T-helper 2 cell treated with Interferon-gamma antibody and Interleukin-4, amounts not matched to agents 5 μg/mL and 100 μg/mL, for 36 hours (primary cell): ENCODE measurements around the gene PTPRN2.
"Not testable (repeated sequence)": the region's sequence is repeated elsewhere in the genome, so short reads cannot be mapped to it uniquely, and the experiment has no call there.

Experiments
- DNase-seq: peaks from one replicate; pipeline ENCODE4 v3.0.0; 2021; ENCODE audit warnings: low spot score
- H3K27ac Mint-ChIP-seq: one replicate; pipeline ENCODE4 v1.8.0; 2021; ENCODE audit warnings: mild to moderate bottlenecking, mixed read lengths
- H3K27me3 Mint-ChIP-seq: one replicate; pipeline ENCODE4 v1.8.0; 2021; ENCODE audit warnings: low read depth, mixed read lengths
- H3K36me3 Mint-ChIP-seq: one replicate; pipeline ENCODE4 v1.8.0; 2021; ENCODE audit warnings: low read depth, mixed read lengths
- H3K4me1 Mint-ChIP-seq: one replicate; pipeline ENCODE4 v1.8.0; 2021; ENCODE audit warnings: low read depth, mixed read lengths
- H3K4me3 Mint-ChIP-seq: one replicate; pipeline ENCODE4 v1.8.0; 2022; ENCODE audit warnings: mild to moderate bottlenecking, moderate library complexity, mixed read lengths
- H3K9me3 Mint-ChIP-seq: one replicate; pipeline ENCODE4 v1.8.0; 2021; ENCODE audit warnings: mixed read lengths

The PTPRN2 gene

DNA sequence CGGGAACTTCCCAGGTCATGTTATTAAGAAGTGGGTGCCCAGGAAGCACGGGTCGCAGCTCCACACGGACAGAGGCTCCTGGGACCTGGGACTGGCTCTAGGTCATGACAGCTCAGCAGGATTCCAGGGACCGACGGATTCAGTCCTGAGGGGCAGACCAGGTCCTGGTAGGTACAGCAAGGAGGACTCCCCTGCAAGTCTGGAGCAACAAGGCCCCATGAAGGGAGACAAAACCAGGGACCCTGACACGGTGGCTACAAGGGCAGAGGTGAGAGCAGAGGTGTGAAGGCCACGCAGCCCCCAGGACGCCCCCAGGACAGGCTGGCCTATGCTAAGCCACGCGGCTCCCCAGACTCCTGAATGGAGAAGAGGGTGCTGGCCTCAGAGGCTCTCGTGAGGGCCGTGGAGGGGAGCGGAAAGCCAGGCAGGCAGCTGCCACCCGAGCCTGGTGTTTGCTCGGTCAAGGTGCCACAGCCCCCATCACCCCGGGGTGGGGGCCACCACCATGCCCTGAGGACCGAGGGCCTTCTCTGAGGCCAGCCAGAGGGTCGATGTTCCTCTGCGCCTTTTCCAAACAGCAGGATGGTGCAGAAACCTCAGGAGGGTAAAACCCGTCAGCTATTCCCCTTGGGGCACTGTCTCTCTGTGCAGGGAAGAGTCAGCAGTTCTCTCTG, 348.9 kb downstream of the PTPRN2 start:
- Mint-ChIP-seq H3K4me1 (no peaks in the 10 kb centered on the region), H3K36me3 (no peaks in the 10 kb centered on the region)

DNA sequence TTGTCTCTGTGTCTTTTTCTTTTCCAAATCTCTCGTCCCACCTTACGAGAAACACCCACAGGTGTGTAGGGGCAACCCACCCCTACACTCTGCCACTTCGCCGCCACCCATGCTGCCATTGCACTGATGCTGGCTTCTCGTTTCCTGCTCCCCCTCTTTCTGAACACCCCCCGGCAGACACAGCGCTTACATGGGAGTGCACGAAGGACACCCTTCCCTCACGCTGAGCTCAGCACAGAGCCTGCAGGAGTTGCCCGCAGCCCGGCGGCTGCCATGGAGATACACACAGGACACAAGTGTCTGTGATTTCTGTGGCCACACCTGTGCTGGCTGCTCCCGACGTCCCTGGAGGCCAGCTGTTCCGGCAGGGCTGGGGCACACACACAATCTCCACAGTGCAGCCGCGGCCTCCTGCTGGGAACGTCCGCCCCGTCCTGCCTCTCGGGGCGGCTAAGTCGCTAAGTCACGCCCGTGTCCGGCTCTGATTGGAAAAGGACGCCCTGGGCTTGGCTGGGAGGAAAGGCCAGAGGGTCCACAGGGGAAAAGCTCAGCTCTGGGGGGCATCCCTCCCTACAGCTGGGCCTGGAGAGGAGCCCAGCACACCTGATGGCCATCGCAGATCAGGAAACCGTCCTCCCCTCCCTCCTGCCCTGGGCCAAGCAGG, 349.8 kb downstream of the PTPRN2 start:
- no peak for DNase-seq
- no peaks in the 10 kb centered on the region for H3K4me1 Mint-ChIP-seq
- H3K36me3 Mint-ChIP-seq, result no peaks in the 10 kb centered on the region
- H3K27me3 Mint-ChIP-seq, result no peaks in the 10 kb centered on the region
- H3K27ac Mint-ChIP-seq, result no peak overlapping the region
- no peak overlapping the region for H3K4me3 Mint-ChIP-seq
- peaks cover 19% of the 10 kb centered on the region for H3K9me3 Mint-ChIP-seq

More for the DNA sequence above, 348.9 kb downstream of the PTPRN2 start:
- H3K27ac Mint-ChIP-seq, result no peak overlapping the region
- H3K27me3 Mint-ChIP-seq, result no peaks in the 10 kb centered on the region
- H3K4me3 Mint-ChIP-seq, result no peak overlapping the region
- no peak for DNase-seq
- peaks cover 21% of the 10 kb centered on the region for H3K9me3 Mint-ChIP-seq

DNA sequence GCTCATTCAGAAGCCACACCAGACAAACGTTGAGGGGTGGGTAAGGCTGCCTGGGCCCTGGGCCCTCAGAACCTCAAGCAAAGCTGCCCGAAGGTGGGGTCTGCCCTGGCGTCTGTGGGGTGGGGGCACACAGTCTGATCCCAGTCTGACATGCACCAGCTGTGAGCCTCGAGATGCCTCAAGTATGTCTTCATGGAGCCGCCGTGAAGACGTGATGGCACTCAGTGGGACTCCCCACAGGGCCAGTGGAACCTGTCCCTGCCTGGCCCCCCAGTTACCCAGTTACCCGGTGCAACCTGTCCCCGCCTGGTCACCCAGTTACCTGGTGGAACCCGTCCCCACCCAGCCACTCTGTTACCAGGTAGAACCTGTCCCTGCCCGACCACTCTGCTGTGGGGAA, 351.2 kb downstream of the PTPRN2 start:
- no peak for DNase-seq
- H3K27ac Mint-ChIP-seq, result no peak overlapping the region
- no peaks in the 10 kb centered on the region for H3K36me3 Mint-ChIP-seq
- no peaks in the 10 kb centered on the region for H3K4me1 Mint-ChIP-seq
- no peaks in the 10 kb centered on the region for H3K27me3 Mint-ChIP-seq
- H3K4me3 Mint-ChIP-seq, result no peak overlapping the region
- peaks cover 26% of the 10 kb centered on the region for H3K9me3 Mint-ChIP-seq

DNA sequence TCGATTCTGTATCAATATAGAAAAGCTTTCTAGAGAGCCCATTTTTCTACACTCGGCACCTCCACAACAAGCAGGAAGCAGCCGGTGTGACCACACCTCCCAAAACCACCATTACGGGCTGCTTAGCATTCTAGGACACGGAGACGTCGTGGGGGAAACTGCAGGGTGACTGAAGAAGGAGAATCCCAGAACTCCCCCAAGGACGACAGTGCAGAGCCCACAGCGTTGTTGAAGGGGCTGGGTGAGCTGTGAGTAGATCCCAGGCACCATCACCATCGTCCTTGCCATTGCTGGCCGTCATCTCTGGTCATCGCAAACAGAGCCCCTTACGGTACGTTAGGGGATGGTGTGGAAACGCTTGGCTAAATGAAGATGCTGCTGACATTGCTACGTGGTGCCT, 351.8 kb downstream of the PTPRN2 start:
- Mint-ChIP-seq H3K4me3 (no peak overlapping the region), H3K9me3 (peaks cover 26% of the 10 kb centered on the region), H3K27ac (no peak overlapping the region), H3K4me1 (no peaks in the 10 kb centered on the region), H3K36me3 (no peaks in the 10 kb centered on the region), H3K27me3 (no peaks in the 10 kb centered on the region)
- DNase-seq, result no peak

DNA sequence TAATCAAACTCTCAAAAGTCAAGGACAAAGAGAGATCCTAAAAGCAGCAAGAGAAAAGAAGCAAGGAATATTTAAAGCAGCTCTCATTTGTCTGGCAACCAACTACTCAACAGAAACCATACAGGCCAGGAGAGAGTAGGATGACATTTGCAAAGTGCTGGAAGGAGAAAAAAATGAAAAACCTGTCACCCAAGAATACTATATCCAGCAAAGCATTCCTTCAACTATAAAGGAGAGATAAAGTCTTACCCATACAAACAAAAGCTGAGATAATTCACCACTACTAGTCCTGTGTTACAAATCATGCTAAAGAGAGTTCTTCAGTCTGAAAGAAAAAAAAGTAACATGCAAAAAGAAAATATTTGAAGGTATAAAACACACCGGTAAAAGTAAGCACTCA, 357.7 kb downstream of the PTPRN2 start:
- H3K27ac Mint-ChIP-seq, result no peak overlapping the region
- no peak overlapping the region for H3K4me3 Mint-ChIP-seq
- H3K36me3 Mint-ChIP-seq, result no peaks in the 10 kb centered on the region
- H3K9me3 Mint-ChIP-seq, result peaks cover 23% of the 10 kb centered on the region
- no peaks in the 10 kb centered on the region for H3K4me1 Mint-ChIP-seq
- no peaks in the 10 kb centered on the region for H3K27me3 Mint-ChIP-seq
- DNase-seq, result no peak

DNA sequence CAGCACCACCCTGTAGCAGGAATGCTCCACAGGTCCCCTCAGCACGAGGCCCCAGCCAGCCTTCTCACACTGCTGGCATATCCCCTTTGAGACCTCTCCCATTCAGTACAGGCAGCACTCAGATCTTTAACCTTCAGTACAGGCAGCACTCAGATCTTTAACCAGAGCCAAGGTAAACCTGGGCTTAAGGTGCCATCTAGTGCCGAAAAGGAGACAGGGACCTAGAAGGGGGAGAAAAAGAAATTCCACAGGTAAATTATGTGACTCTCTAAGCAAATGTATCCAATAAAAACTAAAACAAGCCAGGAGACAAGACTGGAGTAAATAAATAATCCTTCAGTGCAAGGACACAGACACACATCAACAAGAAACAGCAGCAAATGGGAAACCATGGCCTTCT, 358.6 kb downstream of the PTPRN2 start:
- no peak overlapping the region for H3K27ac Mint-ChIP-seq
- H3K4me3 Mint-ChIP-seq, result no peak overlapping the region
- no peaks in the 10 kb centered on the region for H3K4me1 Mint-ChIP-seq
- H3K9me3 Mint-ChIP-seq, result peaks cover 22% of the 10 kb centered on the region
- no peaks in the 10 kb centered on the region for H3K36me3 Mint-ChIP-seq
- H3K27me3 Mint-ChIP-seq, result no peaks in the 10 kb centered on the region
- DNase-seq, result no peak

DNA sequence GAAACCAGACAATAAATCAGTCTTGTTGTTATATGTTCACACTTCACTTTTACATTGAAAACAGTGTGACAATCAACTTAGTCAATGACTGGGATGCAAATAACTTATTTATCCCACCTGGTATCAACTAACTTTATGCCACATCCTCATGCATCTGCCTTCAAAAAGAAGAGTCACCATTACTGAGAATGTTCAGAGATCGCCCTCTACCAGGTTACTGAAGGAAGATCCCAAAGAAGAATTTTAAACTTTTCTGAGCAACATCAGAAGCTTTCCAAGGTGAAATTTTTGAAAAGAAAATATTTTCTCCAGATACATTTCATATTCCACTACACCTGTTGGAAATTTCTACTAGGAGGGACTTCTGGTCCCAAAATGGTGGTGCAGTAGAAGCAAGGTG, 359.5 kb downstream of the PTPRN2 start:
- H3K36me3 Mint-ChIP-seq, result no peaks in the 10 kb centered on the region
- no peak overlapping the region for H3K27ac Mint-ChIP-seq
- H3K27me3 Mint-ChIP-seq, result no peaks in the 10 kb centered on the region
- H3K4me1 Mint-ChIP-seq, result no peaks in the 10 kb centered on the region
- no peak for DNase-seq
- no peak overlapping the region for H3K4me3 Mint-ChIP-seq
- H3K9me3 Mint-ChIP-seq, result peaks cover 22% of the 10 kb centered on the region

DNA sequence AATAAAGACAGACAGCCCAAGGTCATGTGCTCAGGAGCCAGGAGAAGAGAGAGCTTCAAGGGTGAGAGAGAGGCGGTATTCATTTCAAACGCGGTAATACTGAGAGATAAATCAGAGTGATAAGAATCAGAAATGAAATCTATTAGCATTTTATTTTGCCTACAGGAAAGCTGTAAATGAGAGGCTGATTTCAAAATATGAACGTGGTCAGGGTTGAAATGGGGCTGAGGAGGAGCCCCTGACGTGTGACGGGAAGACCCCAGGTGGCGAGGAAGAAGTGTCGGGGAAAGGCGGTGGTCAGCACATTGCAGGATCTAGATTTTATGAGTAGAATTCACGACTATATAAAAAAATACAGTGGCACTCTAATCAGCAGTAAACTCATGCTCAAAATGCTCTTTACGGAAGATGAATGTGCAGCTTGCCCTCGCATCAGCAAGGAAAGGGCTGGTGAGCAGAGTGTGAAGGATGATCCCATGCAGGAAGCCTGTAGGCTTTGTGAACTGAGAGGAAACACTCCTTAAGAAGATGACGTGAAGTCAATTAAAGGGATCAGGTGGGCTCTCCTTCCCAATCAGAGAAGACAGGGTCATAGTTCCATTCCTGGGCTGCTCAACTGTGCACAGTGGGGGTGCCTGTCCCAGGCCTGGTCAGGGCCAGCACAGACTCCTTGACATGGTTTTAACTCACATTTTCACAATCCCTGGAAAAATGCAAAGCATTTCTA, 360.2 kb downstream of the PTPRN2 start:
- DNase-seq, result no peak
- Mint-ChIP-seq H3K4me1 (no peaks in the 10 kb centered on the region), H3K36me3 (no peaks in the 10 kb centered on the region), H3K9me3 (peaks cover 24% of the 10 kb centered on the region), H3K4me3 (no peak overlapping the region), H3K27me3 (no peaks in the 10 kb centered on the region), H3K27ac (no peak overlapping the region)

DNA sequence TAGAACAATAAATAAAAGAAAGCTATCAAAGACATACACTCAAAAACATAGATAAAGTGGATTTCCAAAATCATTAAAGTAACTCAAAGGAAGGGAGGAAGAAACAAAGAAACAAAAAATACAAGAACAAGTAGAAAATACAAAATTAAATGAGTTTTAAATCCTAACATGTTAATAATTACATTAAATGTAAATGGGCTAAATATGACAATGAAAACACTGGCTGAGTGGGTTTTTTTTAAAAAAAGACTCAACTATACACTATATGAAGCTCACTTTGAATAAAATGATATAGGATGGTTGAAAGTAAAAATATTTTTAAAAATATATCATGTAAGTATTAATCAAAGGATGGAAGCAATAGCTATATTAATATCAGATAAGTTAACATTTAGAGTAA, 371.4 kb downstream of the PTPRN2 start:
- H3K36me3 Mint-ChIP-seq, result no peaks in the 10 kb centered on the region
- DNase-seq, result no peak
- H3K9me3 Mint-ChIP-seq, result peaks cover 31% of the 10 kb centered on the region
- H3K4me1 Mint-ChIP-seq, result no peaks in the 10 kb centered on the region
- no peak overlapping the region for H3K4me3 Mint-ChIP-seq
- no peaks in the 10 kb centered on the region for H3K27me3 Mint-ChIP-seq
- no peak overlapping the region for H3K27ac Mint-ChIP-seq

DNA sequence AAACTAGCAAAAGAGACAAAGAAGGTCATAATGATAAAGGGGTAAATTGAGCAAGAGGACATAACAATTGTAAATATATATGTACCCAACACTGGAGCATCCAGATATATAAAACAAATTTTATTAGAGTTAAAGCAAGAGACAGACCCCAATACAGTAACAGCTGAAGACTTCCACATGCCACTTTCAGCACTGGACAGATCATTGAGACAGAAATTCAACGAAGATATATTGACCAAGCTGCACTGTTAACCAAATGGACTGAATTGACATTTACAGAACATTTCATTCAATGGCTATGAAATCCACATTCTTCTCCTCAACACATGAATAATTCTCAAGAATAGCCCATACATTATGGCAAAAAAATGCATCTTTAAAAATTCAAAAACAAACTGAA, 378.2 kb downstream of the PTPRN2 start:
- H3K9me3 Mint-ChIP-seq, result peaks cover 20% of the 10 kb centered on the region
- H3K27me3 Mint-ChIP-seq, result no peaks in the 10 kb centered on the region
- no peaks in the 10 kb centered on the region for H3K36me3 Mint-ChIP-seq
- no peak for DNase-seq
- H3K4me1 Mint-ChIP-seq, result no peaks in the 10 kb centered on the region
- no peak overlapping the region for H3K27ac Mint-ChIP-seq
- no peak overlapping the region for H3K4me3 Mint-ChIP-seq

DNA sequence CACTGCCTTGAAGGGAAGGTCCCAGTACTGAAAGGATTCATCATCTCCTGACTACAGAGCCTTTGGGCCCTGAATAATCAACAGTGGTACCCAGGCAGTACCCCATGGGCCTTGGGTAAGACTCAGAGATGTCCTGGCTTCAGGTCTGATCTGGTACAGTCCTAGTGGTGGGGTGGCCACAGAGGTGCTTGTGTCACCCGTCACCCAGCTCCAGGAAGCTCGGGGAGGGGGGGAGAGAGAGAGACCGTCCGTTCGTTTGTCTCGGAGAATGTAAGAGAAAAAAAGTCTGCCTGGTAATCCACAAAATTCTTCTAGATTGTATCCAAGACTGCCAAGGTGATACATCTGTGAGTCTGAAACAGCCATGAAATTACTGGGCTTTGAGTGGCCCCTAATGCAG, 381.3 kb downstream of the PTPRN2 start:
- no peak for DNase-seq
- H3K27ac Mint-ChIP-seq, result no peak overlapping the region

DNA sequence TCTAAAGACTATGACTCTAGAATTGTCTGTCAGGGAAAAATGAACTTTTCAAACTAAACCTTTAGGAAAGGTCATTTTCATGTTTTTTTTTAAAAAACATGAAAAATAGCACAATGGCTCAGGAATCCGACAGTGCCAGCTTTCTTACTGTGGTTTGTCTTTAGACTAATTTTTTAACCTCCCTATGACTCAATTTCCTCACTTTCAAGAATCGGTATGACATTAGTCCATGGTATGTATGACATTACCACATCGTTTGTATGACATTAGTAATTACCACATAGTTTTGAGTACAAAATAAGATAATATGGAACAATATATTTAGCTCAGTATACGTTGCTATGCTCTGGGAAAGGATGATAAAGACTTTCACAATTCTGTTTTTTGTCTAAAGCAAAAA, 383.2 kb downstream of the PTPRN2 start:
- no peak for DNase-seq
- Mint-ChIP-seq H3K9me3 (peaks cover 13% of the 10 kb centered on the region), H3K4me3 (no peak overlapping the region), H3K4me1 (no peaks in the 10 kb centered on the region), H3K27me3 (no peaks in the 10 kb centered on the region), H3K36me3 (no peaks in the 10 kb centered on the region), H3K27ac (no peak overlapping the region)

More for the DNA sequence above, 381.3 kb downstream of the PTPRN2 start:
- Mint-ChIP-seq H3K27me3 (no peaks in the 10 kb centered on the region), H3K4me3 (no peak overlapping the region), H3K4me1 (no peaks in the 10 kb centered on the region), H3K36me3 (no peaks in the 10 kb centered on the region), H3K9me3 (peaks cover 20% of the 10 kb centered on the region)

DNA sequence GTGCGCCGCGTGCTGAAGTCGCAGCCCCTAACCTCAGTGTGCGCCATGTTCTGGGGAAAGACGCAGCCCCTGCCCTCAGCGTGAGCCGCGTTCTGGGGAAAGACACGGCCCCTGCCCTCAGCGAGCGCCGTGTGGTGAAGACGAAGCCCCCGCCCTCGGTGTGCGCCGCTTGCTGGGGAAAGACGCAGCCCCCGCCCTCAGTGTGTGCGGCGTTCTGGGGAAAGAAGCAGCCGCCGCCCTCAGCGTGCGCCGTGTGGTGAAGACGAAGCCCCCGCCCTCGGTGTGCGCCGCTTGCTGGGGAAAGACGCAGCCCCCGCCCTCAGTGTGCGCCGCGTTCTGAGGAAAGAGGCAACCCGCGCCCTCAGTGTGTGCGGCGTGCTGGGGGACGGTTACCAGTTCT, 383.7 kb downstream of the PTPRN2 start:
- H3K4me1 Mint-ChIP-seq, H3K27ac Mint-ChIP-seq, H3K36me3 Mint-ChIP-seq, H3K4me3 Mint-ChIP-seq, DNase-seq, H3K27me3 Mint-ChIP-seq, H3K9me3 Mint-ChIP-seq: not testable (repeated sequence)

DNA sequence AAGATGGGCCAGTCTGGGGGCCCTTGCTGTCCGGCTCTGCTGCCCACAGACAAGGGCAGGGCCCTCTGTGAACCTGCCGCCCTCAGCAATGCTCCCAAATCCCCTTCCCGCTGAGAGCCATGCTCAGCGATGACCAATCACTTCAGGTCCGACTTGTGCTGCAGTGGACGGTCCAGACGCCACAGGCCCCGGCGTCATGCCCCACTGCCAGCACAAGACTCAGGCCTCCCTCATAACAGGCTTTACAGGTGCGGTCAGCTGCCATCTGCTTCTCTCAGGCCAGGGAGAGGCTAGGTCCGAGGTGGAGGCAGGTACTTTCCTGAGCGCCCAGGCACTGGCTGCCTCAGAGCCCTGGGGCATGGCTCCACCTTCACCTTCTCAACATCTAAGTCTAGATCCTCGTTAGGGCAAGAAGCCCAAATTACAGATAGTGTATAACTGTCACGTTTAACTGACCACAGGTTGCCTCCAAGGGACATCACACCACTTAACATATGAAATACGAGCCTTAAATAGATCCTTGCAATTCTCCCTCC, 393.2 kb downstream of the PTPRN2 start:
- no peak overlapping the region for H3K4me3 Mint-ChIP-seq

More for the DNA sequence above, 393.2 kb downstream of the PTPRN2 start:
- peaks cover 41% of the 10 kb centered on the region for H3K9me3 Mint-ChIP-seq
- H3K27ac Mint-ChIP-seq, result no peak overlapping the region
- no peaks in the 10 kb centered on the region for H3K27me3 Mint-ChIP-seq
- DNase-seq, result no peak
- no peaks in the 10 kb centered on the region for H3K36me3 Mint-ChIP-seq
- H3K4me1 Mint-ChIP-seq, result no peaks in the 10 kb centered on the region
